ENCODE results near the gene NPHP4.

NPHP4 gene

DNA sequence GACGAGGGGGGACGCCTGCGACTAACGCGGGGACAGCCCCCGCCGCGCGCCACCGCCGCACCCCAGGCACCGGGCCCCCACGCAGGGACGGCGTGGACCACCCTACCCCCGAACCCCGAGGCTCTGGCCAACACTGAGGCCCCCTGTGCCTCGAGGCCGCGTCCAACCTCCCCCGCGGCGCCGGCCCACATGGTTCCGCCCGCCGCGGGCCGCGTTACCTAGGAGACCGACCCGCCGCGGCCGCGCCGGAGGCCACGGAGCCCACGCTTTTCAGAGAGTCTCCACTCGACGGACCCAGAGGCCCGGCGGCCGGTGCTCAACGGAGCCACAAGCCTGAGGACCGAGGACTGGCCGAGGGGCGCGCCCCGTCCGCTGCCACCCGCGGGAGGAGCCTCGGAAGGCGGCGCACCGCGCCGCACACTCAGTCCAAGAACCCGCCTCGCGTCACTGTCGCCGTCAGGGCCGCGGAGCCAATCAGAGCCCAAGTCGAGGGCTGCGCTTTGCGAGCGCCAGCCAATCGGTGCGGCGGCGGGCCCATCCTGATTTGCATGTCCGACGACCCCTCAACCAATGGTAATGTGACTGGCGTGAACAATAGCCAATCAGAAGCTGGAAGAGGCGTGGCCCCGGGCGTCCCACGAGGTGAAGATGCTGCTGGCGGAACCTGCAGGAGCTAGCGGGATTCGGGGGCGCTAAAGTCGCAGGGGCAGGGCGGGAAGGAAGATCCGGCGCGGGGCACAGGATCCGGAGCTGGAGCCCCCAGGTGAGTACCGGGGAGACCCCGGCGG lies at the start of gene NPHP4:
NPHP4 (minus strand) TSS at position 400 of the 788 bp plus-strand sequence. CDS start 6,136 bp downstream, outside the sequence.
- peak; percentile 99 to 100 for DNase-seq

DNA sequence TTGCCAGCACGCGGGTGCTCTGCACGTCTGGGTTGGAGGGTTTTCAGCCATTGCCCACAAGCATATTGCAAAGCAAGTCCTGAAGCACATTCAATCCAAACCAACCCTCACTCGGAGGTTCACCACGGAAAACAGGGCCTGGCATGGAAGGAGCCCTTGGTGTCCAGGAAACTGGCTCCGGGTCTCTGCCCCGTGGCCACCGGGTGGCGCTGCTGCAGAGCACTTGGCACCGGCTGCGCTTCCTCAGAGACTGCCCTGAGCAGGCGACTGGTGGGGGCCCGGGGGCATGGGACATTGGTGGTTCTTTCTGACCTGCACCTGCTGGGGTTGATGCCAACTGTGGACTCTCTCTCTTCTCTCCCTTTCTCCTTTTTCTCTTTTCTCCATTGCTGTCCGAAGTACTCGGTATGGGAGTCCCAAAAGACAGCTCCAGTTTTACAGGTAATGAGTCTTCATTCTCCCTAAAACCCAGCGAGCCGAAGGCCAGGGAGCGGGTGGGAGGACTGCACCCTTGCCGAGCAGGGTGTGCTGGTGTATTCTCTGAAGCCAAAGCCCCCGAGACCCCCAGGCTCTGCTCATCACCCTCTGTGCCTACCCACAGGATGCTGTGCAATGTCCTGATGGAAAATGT lies 49.3 kb upstream of the NPHP4 start:
- peak in 1 of 2 donors; percentile 42 for DNase-seq

- peak; percentile 31 to 36 for DNase-seq
Measured at GRCh38 chr1:6040861-6041415, 48.7 kb upstream of the NPHP4 start.

DNA sequence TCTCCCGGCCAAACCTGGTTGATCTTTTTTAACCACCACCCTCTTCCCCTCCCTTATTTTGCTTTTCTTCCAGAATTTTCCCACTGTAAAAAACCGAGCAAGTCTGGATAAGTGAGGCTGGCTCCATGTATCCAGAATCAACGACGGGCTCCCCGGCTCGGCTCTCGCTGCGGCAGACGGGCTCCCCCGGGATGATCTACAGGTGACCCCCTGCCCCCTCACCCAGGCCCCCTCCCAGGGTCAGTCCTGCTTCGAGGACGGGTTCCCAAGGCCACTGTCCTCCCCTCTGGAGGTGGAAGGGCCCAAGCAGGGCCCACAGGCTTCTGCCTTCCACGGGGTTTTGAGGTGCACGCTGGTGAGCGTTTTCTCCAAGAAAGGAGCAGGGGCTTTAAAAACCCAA lies 48.2 kb upstream of the NPHP4 start:
- DNase-seq: no peak

DNA sequence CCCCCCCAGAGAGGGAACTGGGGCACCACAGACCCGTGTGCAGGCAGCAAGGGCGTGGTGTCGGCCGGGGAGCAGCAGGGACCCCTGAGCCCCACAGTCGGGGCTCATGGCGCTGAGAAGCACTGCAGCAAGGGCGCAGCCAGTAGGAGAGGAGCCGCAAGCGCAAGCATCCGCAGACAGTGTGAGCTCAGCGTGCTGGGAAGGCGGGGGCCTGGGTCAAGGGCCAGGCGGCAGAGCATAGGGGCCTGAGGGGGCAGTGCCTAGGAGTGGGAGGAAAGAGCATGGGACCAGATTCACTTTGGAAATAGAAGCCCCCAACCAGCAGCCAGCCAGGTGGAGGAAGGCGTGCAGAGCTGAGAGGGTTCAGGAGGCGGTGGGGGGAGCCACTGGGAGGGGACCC lies 46.8 kb upstream of the NPHP4 start:
- DNase-seq: no peak

DNA sequence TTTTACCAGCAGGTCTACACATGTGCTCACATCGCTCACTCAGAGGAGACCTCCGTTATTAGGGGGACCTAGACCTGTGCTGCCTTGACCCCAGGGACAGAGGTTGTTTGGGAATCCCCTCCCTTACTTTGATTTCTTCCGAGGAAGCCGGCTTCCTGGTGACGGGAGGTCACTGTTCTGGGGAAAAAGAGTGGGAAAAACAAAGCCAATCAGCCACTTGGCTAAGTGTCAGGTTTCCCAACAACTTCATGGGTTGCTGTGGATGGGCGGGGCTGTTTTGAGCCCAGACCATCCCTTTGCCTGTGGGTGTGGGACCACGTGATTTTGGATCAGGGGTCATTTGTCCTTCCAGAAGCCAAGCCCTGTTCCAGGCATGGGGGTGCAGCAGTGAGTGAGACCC lies 46.4 kb upstream of the NPHP4 start:
- DNase-seq: no peak

- no peak for DNase-seq
Measured at GRCh38 chr1:6037338-6037762, 45.1 kb upstream of the NPHP4 start.

GRCh38 chr1:6035719-6036118 lies 43.5 kb upstream of the NPHP4 start:
- no peak for DNase-seq

DNA sequence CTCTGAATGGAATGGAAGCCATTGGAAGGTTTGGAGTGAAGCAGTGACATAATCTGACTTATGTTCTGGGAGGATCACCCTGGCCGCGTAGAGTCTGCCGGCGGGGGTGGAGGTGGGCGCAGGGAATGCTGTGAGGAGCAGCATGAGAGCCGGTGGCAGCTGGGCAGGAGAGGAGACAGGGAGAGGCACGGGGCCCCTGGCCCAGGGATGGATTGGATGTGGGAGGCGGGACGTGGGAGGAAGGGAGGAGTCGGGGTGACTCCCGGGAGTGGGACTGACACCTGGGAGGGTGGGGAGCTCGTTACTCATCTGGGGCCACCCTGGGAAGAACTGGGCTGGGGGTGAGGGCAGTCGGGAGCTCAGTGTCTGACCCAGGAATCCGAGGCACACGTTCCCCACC lies 43.1 kb upstream of the NPHP4 start:
- DNase-seq: no peak

DNA sequence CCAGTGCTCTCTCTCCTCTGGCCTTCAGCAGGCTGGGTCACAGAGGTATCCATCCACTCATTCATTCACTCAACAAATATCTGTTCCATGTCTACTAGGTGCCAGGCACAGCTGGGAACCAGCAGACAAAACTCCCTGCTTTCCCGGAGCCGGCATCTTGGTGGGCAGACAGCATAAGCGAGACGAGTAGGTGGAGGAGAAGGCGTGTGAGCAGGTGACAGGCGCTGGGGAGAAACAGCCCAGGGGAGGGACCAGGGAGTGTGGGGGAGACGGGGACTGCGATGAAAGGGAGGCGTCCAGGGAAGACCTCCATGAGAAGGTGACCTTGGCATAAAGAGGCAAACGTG lies 42.5 kb upstream of the NPHP4 start:
- no peak for DNase-seq

GRCh38 chr1:6033986-6034749 lies 41.9 kb upstream of the NPHP4 start:
- DNase-seq: peak in 1 of 2 donors; percentile 35

GRCh38 chr1:6033124-6033523 lies 40.9 kb upstream of the NPHP4 start:
- DNase-seq: no peak

GRCh38 chr1:6030547-6031261 lies 38.5 kb upstream of the NPHP4 start:
- DNase-seq: no peak

GRCh38 chr1:6030132-6030531 lies 37.9 kb upstream of the NPHP4 start:
- no peak for DNase-seq

DNA sequence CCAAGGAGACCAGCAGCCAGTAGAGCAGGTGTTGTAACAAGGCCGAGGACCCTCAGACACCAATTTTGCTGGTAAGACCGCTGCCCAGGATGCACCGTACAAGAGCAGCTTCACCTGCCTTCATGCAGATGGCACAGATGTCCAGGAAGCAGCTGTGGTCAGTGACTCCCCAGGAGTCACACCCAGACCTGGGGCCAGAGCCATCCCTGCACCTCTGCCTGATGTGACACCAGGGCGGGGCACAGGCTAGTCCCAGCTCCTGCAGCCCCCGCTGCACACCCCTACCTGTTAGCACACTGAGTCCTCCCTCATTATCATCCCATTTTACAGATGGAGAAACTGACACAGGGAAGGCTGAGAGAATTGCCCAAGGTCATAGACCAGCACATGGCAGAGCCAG lies 37.1 kb upstream of the NPHP4 start:
- DNase-seq: no peak

DNA sequence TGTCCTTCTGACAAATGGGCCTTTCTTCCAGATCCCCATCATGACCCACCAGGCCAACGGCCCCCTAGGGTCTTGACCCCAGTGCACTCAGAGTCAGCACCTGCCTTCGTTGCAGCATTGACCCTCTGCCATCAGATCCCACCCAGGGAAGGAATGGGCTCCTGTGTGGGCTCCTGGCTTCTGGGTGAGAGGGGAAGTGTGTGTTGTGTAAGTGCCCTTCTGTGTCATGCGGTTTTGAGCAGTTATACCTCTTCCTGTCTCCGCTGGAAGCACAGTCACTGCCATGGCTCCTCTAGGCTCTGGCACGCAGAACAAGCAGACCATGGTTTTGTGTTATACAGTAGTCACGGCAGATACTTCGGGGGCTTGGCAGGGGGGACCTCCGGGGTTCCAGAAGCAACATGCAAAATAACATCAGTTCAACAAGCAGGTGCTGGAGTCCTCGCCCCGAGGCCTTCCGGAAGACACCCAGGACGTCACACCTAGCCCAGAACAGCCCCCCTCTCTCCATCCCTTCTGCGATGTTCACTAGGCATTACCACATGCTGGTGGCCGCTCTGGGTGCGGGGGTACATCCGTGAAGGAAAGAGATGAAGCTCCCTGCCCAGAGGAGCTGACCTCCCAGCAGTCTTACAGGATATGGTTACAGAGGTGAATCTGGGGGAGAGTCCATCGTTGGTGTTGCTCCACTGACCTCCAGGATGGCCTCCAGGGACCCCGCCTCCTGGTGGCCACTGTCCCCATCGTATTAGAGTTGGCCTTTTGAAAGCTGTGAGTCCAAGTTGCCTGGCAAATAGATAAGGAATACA lies 36.0 kb upstream of the NPHP4 start:
- DNase-seq: peak; percentile 80 to 81

- peak; percentile 48 to 49 for DNase-seq
Measured at GRCh38 chr1:6027591-6027990, 35.4 kb upstream of the NPHP4 start.

DNA sequence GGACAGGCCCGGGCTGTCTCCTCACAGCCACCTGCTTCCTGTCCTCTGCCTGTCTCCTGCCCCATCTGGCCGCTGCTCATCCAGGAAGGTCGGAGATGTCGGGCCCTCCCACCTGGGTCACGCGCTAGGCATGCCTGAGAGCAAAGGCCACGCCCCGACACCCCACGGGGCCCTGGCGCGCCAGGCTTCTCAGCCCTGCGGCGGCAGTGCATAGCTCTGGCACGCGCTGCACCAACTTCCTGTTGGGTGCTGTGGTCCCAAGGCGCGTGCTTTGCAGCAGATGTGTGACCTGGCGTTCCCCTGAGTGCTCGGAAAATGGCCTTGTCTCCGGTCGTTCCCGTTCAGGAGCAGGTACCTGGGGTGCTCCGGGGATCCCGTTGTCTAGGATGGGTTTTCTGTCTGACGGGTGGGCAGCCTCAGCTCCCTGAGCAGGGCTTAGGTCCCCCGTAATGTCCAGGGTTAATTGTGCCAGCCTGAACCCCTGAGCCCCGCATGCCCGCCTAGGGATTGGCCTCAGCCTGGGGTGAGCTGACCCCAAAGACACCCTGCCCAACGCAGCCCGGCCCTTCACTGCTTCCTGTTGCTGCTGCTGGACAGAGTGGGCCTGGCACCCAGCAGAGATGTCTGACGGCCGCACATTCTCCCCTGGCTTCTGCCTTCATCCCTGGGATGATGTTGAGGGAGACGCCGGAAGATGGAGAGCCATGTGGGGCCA lies 34.0 kb upstream of the NPHP4 start:
- DNase-seq: peak; percentile 77 to 82

- peak; percentile 58 to 63 for DNase-seq
Measured at GRCh38 chr1:6025269-6026094, 33.3 kb upstream of the NPHP4 start.

DNA sequence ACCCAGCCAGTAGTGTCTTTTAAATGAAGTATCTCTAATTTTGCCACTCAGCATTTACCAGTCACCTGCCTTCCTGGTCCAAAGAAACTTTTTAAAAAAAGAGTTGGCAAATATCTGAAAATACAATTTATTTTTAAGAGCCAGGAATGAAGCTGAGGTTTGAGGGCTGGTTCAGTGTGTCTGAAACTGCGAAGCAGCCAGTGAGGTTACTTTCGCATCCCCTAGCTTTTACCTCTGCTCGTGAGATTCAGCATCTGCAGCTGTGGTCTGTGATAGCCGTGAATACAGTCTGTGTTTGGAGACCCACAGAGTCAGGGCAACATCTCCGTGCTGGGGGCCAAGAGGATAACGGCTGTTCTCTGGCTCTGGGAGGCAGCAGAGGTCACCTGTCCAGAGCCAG lies 32.2 kb upstream of the NPHP4 start:
- DNase-seq: no peak

Measured in inflammatory macrophage treated with lipopolysaccharide for 1 hour (primary cell).